NCI-H1694 treated with DMSO at 0.1 percent for 48 hours (cell line): Measurements from ENCODE around the gene CAMK2A.

Source experiments
- DNase-seq: peaks from one replicate; lab custom pipeline; 2025; lab: John Stamatoyannopoulos, UW

CAMK2A gene

DNA sequence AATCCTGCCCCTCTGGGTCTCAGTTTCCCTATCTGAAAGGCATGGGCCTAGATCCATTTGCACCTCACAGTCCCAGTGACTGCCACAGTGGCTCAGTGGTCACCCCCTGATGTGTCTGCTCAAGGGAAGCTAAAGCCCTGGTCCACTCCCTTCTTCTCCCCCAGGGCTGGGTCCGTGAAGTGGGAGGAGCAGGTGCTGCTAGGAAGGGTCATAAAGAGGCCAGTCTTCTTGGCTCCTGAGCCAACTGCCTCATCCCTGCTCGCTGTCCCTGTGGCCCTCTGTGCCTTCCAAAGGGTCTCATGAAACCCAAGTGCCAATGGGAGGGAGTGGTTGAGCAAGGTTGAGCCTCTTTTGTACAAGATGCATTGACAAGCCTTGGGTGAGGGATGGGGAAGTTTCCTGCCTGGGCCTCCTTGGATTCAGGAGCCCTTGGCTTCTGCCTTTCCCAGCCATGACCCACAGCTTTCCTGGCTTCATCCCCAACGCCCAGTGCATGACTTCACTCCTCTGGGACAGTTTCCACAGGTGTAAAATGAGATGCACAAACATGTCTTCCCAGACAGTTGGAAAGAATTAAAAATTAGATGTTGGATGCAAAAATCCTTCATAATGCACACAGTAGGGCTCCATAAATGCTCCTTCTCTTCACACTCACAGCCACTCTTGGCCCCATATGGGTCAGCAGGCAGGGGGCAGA, 101.3 kb downstream of the CAMK2A start:
- no peak for DNase-seq

- peak; percentile 16 for DNase-seq
Measured at GRCh38 chr5:150186897-150187296, 102.7 kb downstream of the CAMK2A start.

GRCh38 chr5:150186137-150186536, 103.4 kb downstream of the CAMK2A start:
- DNase-seq: no peak

DNA sequence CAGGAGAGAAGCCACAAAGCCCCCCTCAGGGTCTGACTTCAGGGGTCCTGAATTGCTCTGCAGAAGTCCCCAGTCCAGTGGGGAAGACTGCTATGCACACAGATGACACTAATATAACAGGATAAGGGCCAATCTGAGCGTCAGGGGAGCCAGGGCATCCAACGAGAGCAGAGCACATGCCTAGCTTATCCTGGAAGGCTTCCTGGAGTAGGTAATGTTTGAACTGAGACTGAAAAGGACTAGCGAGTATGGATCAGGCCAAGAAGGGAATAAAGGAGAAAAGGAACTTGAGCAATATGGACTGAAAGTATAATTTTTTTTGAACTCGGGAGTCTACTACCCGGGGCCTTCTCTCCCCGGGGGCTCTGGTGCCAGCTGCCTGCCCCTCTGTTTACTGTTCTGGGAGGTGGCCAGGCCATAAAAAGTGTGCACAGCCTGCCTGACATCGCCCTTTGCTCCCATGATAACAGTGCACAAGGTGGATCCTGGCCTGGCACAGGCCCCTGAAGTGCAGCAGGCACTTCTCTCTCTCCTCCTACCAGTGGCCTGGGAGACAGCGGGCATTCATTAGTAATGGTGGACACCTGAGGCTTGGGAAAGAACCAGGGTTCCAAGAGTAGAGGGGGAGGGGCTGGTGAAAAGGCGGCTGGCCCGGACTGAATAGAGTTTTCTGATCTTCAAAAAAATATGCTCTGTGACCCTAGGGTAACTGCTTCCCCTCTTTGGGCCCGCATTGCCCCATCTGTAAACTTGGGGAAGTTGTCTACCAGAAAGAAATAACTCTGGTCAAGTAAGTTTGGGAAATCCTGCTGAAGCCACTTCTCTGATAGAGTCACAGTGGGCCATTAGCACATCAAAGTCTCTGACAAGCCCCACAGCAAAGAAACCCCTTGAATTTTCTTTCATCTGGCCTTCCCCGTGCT, 104.3 kb downstream of the CAMK2A start:
- DNase-seq: no peak

DNA sequence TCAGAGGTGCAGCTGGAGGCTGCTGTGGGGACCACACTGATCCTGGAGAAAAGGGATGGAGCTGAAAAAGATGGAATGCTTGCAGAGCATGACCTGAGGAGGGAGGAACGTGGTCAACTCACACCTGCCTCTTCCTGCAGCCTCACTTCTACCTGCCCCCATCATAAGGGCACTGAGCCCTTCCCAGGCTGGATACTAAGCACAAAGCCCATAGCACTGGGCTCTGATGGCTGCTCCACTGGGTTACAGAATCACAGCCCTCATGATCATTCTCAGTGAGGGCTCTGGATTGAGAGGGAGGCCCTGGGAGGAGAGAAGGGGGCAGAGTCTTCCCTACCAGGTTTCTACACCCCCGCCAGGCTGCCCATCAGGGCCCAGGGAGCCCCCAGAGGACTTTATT, 105.6 kb downstream of the CAMK2A start:
- DNase-seq: no peak

GRCh38 chr5:150183436-150183835, 106.1 kb downstream of the CAMK2A start:
- no peak for DNase-seq

DNA sequence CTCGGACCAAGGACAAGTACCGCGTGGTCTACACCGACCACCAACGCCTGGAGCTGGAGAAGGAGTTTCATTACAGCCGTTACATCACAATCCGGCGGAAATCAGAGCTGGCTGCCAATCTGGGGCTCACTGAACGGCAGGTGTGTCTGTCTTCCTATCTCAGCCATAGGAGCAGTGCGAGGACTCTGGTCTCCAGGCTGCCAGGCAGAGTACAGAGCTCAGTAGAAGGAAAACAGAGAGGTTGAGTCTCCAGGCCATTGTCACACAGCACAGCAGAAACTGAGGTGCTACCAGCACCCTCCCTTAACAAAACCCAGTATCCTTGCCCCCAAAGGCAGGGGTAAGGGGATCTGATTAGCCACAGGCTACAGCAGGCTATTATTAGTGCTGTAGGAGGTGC, 106.8 kb downstream of the CAMK2A start:
- no peak for DNase-seq

GRCh38 chr5:150181766-150182545, 107.6 kb downstream of the CAMK2A start:
- DNase-seq: no peak

DNA sequence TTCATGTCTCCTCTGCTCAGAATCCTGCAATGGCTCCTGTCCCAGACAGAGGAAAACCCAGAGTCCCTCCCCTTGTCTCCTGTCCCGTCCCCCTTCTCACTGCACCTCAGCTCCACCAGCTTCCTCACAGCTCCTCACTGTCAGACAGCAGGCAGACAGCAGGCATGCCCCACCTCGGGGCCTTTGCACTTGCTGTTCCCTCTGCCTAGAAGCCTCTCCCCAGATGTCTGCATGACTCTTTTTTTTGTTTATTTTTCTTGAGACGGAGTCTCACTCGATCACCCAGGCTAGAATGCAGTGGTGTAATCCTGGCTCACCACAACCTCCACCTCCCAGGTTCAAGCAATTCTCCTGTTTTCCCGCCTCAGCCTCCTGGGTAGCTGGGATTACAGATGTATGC, 108.5 kb downstream of the CAMK2A start:
- DNase-seq: no peak

DNA sequence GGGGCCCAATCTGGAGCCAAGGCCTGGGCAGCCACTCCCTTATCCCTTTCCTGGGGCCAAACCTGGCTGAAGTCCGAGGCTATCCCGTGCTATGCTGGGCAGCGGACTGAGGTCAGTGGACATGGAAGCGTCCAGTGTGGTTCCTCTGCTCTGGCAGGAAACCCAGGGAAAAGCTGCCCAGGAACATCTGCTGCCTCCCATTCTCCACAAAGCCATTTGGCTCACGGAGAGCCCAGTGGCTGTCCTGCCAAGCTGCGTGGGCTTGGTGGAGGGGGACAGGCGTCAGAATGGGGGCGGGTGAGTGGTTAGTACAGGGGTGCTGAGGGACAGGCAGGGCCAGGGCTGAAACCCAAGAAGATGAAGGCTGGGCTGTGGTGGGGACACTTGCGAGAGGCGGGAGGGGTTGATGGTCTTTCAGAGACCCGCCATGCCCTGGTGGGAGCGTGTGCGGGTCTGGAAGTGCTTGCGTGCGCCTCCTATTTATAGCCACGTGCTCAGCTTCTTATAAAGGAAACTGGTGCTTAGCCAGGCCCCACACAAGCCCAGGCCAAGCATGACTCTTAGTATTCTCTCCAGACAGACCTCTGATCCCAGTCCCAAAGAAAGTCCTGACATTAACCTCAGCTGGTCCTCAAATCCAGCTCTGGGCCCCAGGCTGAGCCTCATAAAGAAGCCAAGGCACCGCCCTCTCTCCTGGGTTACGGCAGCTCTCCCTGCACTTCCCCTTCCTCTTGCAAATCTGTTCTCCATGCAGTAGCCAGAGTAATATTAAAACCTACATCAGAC, 109.1 kb downstream of the CAMK2A start:
- DNase-seq: no peak

DNA sequence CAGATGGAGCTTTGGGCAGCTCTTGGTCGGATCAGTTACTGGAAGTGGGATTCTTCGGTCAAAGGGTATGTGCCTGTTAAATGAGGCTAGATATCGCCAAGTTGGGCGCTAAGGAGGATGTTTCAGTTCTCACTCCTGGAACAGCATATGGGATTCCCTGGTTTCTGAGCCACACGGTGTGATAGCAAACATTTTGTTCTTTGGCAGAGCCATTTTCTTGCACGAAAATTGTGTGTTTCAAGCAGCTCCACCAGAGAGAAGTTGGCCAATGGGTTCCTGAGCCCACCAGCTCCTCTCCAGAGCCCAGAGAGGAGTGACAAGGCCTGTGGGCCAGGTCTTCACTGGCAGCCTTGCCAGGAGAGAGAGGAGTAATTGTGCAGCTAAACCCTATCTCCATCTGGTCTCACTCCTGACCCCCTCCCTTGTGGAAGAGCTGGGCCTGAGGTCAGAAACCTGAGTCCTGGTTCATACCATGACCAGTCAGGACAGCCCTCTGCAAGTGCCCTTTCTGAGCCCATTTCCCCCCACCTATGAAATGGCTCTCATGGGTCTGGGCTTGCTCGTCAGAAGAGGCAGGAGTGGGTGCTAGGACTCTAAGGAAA, 110.5 kb downstream of the CAMK2A start:
- DNase-seq: no peak

- no peak for DNase-seq
Measured at GRCh38 chr5:150178262-150178661, 111.3 kb downstream of the CAMK2A start.

DNA sequence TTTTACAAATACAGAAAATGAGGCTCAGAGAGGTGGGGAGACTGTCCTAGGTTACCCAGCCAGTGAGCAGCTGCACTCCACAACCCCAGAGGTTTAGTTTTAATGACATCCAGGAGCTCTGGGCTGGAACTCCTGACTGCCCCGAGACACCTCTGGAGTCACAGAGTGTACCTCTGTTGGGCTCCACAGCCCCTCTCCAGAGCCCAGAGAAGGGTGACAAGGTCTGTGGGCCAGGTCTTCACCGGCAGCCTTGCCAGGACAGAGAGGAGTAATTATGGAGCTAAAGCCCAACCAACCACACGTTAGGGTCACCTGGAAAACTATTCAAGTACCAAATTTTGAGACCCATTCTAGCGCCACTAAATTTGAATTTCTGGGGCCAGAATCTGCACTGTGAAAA, 111.9 kb downstream of the CAMK2A start:
- no peak for DNase-seq

DNA sequence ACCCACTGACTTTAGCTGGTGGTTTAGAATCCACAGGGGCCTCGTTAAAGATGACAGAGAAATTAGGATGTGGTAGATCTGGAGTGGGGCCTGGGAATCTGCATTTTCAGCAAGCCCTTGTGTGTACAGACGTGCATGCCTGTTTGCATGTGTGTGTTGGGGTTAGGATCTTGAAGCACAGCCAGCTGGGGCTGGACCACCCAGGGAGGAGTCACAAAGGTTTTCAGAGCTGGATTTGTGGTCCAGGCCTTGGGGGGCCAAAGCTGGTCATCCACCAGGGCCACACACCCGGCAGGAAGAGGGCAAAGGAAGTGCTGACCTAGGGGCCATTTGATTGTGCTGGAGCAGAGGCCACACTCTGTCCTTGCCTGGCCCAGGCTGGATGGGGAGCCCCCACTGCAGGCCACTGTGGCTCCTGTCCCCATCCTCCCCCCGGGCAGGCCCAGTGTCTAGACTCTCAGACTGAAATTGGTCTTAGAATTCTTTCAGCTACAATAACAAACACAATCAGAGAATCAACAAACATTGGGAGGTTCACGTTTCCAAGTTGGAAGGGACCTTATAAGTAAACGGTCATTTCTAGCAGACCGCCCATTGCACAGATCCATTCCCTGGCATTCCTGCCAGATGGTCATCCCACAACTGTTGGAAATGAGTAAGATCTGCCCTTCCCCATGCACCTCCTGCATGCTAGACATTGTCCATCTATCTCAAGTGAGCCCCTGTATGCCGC, 112.7 kb downstream of the CAMK2A start:
- no peak for DNase-seq

DNA sequence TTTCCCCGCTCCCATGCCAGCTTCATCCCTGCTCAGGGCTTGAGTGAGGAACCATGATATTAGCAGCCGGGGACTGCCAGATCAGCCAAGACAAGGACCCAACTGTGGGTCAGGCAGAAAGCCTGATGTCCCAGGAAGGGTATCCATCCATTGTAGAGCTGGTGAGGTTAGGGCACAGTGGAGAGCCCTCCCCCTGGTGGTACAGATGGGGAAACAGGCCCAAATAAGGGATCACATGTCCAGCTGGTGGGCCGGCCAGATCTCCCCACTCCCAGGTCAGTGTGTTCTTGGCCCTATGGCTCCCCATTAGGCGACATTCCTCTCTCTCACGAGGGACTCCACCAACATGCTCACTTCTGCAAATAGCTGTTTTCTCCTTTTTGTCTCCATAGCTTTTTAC, 114.0 kb downstream of the CAMK2A start:
- DNase-seq: no peak

- DNase-seq: no peak
Measured at GRCh38 chr5:150175076-150175475, 114.5 kb downstream of the CAMK2A start.

DNA sequence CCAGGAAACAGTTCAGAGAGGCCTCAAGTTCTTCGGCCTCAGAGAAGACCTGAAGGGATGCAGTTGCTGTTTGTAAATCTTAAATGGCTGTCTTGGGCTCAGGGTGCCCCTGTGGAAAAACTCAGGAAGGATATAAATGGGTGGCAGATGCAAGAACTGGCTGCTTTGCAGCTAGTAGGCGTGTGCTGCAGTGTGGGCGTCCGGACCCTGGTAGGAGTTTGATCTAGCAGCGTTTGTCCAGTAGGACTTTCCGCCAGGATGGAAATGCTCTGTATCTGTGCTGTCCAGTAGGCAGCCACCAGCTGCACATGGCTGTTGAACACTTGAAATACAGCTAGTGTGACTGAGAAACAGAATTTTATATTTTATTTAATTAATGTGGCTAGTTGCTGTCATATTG, 115.3 kb downstream of the CAMK2A start:
- no peak for DNase-seq

- DNase-seq: no peak
Measured at GRCh38 chr5:150173161-150173560, 116.4 kb downstream of the CAMK2A start.

DNA sequence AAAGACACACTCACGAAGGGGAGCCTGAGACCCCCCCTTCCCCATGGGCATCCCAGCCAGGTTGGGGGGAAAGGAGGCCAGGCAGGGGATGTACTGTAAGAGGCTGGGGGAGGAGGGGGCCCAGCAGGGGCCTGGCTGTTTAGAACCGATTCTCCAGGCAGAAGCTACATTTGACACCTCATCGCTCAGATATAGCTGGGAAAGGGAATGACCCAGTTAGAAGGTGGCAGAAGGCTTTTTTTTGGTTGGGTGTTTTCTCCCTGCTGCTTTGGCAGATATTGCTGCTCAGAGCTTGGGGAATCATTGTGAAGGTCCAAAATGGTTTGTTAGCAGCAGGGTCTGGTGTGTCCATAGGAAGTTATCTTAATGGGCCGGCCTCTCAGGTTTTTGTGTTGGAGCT, 117.0 kb downstream of the CAMK2A start:
- DNase-seq: no peak

DNA sequence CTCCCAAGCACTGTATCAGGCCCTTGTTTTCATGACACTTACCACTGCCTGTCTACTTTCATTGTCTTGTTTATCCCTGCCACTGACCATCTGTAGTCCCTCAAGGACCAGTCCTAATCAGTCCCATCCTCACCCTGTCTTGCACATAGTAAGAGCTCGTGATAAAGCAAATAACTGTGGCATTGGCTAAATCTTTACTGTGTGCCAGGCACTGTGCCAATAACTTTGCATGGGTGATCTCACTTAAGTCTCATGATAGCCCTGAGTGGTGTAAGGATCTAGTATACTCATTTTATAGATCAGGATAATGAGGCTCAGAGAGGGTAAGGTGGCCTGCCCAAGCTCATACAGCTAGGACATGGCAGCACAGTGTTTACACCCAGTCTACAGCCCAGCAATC, 117.4 kb downstream of the CAMK2A start:
- DNase-seq: no peak
